RWPE2 (cell line): ENCODE results near the gene TBC1D16.

ENCODE experiments used
- ATAC-seq: fragments of 200-7000 bp; cut with Tn5 transposase; 3 replicates; pipeline ENCODE4 v1.9.1; 2021; ENCODE audit warnings: low read depth
- DNase-seq: peaks from one replicate; pipeline ENCODE4 v3.0.0-alpha.2; 2020; ENCODE audit warnings: low spot score
- H3K27ac ChIP-seq: fragments of 450-650 bp; 2 replicates; pipeline ENCODE4 v1.5.1; 2017; ENCODE audit warnings: mild to moderate bottlenecking; ENCODE audit not compliant: poor library complexity, severe bottlenecking
- H3K27me3 ChIP-seq: fragments of 250-450 bp; sonication (Bioruptor Pico); 2 replicates; pipeline ENCODE4 v1.5.1; 2021; ENCODE audit warnings: mild to moderate bottlenecking, moderate library complexity; ENCODE audit not compliant: insufficient read depth, poor library complexity, severe bottlenecking
- H3K36me3 ChIP-seq: fragments of 250-450 bp; sonication (Bioruptor Pico); 2 replicates; pipeline ENCODE4 v1.5.1; 2020; ENCODE audit warnings: low read depth, mild to moderate bottlenecking, moderate library complexity
- H3K4me1 ChIP-seq: fragments of 250-450 bp; sonication (Bioruptor Pico); 2 replicates; pipeline ENCODE4 v1.5.1; 2021; ENCODE audit warnings: mild to moderate bottlenecking, moderate library complexity; ENCODE audit not compliant: insufficient read depth, poor library complexity, severe bottlenecking
- H3K4me3 ChIP-seq: fragments of 250-450 bp; sonication (Bioruptor Pico); 2 replicates; pipeline ENCODE4 v1.5.1; 2021; ENCODE audit warnings: mild to moderate bottlenecking, moderate library complexity; ENCODE audit not compliant: severe bottlenecking
- H3K9me3 ChIP-seq: fragments of 250-450 bp; sonication (Bioruptor Pico); 2 replicates; pipeline ENCODE4 v1.5.1; 2021; ENCODE audit warnings: mild to moderate bottlenecking, moderate library complexity; ENCODE audit not compliant: severe bottlenecking
- TF ChIP-seq, protein P1 (sequence below): fragments of 450-650 bp; IDR thresholded peaks from one replicate; pipeline ENCODE4 v1.5.1; 2017; ENCODE audit warnings: mild to moderate bottlenecking, moderate library complexity; ENCODE audit not compliant: poor library complexity, severe bottlenecking

TBC1D16 gene

DNA sequence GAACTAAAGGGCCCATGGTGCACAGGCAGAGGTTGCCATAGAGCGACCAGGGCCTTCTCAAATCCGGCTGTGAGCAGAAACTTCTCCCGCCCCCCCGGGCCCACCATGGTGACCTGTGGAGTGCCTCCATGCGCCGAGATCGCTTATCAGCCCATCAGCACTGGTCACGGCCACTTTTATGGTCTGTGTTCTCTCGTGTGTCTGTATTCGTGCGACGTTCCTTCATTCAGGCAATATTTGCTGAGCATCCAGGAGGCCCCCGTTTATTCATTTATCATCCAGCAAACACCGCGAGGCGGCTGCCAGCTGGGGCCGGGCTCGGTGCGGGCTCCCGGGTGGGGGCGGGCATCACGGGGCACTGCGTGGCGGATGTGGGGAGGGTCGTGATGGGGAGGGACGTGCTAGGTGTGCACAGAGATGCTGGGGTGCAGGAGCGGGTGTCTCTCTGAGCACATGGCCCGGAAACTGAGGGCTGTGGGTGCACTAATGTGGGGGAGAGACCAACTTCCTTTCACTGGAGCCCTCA is 108.5 kb downstream of the TBC1D16 start:
- no peak overlapping the region for H3K4me3 ChIP-seq
- no peaks in the 10 kb centered on the region for H3K9me3 ChIP-seq
- ATAC-seq: no peak
- H3K27ac ChIP-seq: no peak overlapping the region
- TF ChIP-seq, protein P1, sequence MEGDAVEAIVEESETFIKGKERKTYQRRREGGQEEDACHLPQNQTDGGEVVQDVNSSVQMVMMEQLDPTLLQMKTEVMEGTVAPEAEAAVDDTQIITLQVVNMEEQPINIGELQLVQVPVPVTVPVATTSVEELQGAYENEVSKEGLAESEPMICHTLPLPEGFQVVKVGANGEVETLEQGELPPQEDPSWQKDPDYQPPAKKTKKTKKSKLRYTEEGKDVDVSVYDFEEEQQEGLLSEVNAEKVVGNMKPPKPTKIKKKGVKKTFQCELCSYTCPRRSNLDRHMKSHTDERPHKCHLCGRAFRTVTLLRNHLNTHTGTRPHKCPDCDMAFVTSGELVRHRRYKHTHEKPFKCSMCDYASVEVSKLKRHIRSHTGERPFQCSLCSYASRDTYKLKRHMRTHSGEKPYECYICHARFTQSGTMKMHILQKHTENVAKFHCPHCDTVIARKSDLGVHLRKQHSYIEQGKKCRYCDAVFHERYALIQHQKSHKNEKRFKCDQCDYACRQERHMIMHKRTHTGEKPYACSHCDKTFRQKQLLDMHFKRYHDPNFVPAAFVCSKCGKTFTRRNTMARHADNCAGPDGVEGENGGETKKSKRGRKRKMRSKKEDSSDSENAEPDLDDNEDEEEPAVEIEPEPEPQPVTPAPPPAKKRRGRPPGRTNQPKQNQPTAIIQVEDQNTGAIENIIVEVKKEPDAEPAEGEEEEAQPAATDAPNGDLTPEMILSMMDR: no peak
- no peak for DNase-seq
- no peaks in the 10 kb centered on the region for H3K36me3 ChIP-seq
- peaks cover 35% of the 10 kb centered on the region for H3K27me3 ChIP-seq
- H3K4me1 ChIP-seq: no peaks in the 10 kb centered on the region

GRCh38 chr17:79926605-79927135 is 109.0 kb downstream of the TBC1D16 start:
- ATAC-seq (no peak), DNase-seq (no peak)
- Histone ChIP-seq H3K4me1 (no peaks in the 10 kb centered on the region), H3K27me3 (peaks cover 31% of the 10 kb centered on the region), H3K36me3 (no peaks in the 10 kb centered on the region), H3K27ac (no peak overlapping the region), H3K4me3 (no peak overlapping the region), H3K9me3 (no peaks in the 10 kb centered on the region)
- TF ChIP-seq, protein P1: no peak

DNA sequence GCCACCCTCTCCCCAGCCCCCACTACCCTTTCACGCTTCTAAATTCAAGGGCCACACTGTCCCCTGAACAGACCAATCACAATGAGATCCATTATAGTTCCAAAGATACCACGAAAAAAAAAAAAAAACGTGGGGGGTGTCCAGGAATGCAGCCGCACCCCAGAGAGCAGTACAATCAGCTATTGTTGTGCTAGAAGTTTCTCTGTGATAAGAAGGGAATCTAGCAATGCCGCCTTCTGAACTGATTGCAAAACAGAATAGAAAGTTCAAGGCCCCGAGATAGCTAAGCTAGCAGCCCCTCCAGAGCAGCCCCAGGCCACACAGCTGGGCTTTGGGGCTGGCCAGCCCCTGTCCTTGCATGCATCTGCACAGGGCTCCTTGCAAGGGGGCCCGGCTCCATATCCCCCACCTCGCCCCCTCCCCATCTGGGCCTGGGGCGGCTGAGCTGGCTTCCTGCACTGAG is 109.5 kb downstream of the TBC1D16 start:
- H3K4me3 ChIP-seq: no peak overlapping the region
- DNase-seq (no peak), ATAC-seq (no peak)
- H3K36me3 ChIP-seq: no peaks in the 10 kb centered on the region
- no peak overlapping the region for H3K27ac ChIP-seq
- no peaks in the 10 kb centered on the region for H3K9me3 ChIP-seq
- TF ChIP-seq, protein P1: no peak
- no peaks in the 10 kb centered on the region for H3K4me1 ChIP-seq
- peaks cover 26% of the 10 kb centered on the region for H3K27me3 ChIP-seq

DNA sequence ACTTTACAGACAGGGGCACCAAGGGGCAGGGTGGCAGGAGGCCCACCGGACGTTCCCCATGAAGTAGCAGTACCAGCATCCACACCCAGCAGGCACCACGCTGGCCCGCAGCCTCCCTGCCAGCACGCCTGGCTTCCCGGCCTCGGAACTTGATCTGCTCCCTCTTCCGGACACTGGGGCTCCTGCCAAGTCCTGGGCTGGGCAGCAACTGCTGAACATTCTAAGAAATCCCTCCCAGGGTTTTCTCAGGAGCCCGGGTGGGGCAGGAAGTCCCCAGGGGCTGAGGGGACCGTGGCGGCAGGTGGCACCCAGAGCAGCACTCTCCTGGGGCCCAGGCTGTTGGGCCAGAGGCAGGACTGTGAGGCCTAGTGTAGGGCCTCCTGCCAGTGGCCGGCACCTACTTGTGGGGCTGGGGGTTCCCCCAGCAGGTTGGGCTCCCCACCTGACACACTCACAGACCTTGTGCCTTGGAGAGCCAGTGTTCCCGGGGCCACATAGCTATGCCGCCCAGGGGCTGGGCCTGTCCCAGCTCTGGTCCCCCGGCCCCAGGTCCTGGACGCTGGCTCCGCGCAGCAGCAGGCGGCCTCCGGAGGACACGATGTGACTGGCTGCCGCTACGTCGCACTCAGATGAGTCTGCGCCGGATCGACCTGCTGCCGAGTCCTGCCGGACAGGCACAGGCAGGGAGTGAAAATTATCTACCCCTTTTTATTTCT is 110.3 kb downstream of the TBC1D16 start:
- Histone ChIP-seq H3K4me3 (no peak overlapping the region), H3K4me1 (no peaks in the 10 kb centered on the region), H3K27ac (no peak overlapping the region), H3K36me3 (no peaks in the 10 kb centered on the region), H3K27me3 (peaks cover 18% of the 10 kb centered on the region), H3K9me3 (no peaks in the 10 kb centered on the region)
- peak; percentile 63 for ATAC-seq
- TF ChIP-seq, protein P1: peak; percentile 5
- DNase-seq: no peak

DNA sequence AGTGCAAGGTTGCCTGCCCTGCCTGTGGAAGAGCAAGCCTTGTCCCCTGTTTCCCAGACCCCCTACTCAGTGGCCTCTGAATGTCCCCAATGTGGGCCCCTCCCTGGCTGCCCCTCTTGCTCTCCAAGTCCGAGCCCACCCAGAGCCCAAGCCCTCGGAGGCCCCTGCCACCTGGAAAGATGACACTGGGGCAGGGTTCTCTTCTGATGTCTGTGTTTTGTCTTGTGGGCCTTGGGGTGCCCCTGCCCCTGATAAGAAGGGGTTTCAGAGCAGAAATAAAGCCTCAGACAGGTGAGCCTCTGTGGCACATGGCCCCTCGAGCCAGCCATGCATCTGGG is 111.1 kb downstream of the TBC1D16 start:
- Histone ChIP-seq H3K27me3 (peaks cover 12% of the 10 kb centered on the region), H3K4me1 (peaks cover under 1% of the 10 kb centered on the region), H3K9me3 (no peaks in the 10 kb centered on the region), H3K36me3 (no peaks in the 10 kb centered on the region), H3K4me3 (no peak overlapping the region), H3K27ac (no peak overlapping the region)
- DNase-seq (no peak), ATAC-seq (no peak)
- TF ChIP-seq, protein P1: peak; percentile 7
